ENCODE data around the gene RNF169. TPM values are rescaled to one million over a fixed set of nuclear protein-coding genes. Genes with fewer than 3 reads are reported as not detected.

Gene RNF169
- total RNA-seq, 1 experiment from 2014 or later: 28.0 TPM

GRCh38 chr11:74721479-74721835 lies 27.2 kb upstream of the RNF169 start:
- BruUV-seq (replicated peaks): no TSS peak
- TF ChIP-seq CTCF (IDR thresholded peaks at IDR 0.05; ENCODE audit: insufficient read depth in 1 of 2, low read depth in 1 of 2, low read length in 1 of 2, severe bottlenecking in 1 of 2, unreplicated experiment in 1 of 2): no peak
- no peaks in the 10 kb centered on the region for H3K9me3 ChIP-seq
- no peak for DNase-seq
- no peaks in the 10 kb centered on the region for H3K36me3 Mint-ChIP-seq (ENCODE audit: insufficient read depth, unreplicated experiment)
- no peak overlapping the region for H3K4me3 ChIP-seq (ENCODE audit: low read depth, low read length)
- H3K9me3 Mint-ChIP-seq (ENCODE audit: unreplicated experiment): no peaks in the 10 kb centered on the region
- H3K4me1 Mint-ChIP-seq (ENCODE audit: low read depth, unreplicated experiment): peaks cover 13% of the 10 kb centered on the region
- 0 out of 2 replicates have a peak, but pooled peaks cover 7% of the 10 kb centered on the region for H3K4me1 ChIP-seq
- no peak overlapping the region for H3K4me3 Mint-ChIP-seq (ENCODE audit: unreplicated experiment)
- no peaks in the 10 kb centered on the region for H3K27me3 Mint-ChIP-seq (ENCODE audit: insufficient read depth, unreplicated experiment)
- H3K36me3 ChIP-seq (ENCODE audit: control insufficient read depth, insufficient read depth, low read length): 0 out of 2 replicates have a peak, but pooled peaks cover 2% of the 10 kb centered on the region
- ChIA-PET CTCF (interaction anchor here (2.6 kb wide), 1 partner anchor 19 kb away, joined by 13 read pairs; no protein-coding TSS in a partner anchor), POLR2A (no interaction called here)
- no peaks in the 10 kb centered on the region for H3K27me3 ChIP-seq (replicated peaks; ENCODE audit: control insufficient read depth, insufficient read depth, low read length)
- H3K27ac Mint-ChIP-seq (ENCODE audit: unreplicated experiment): no peak overlapping the region
- intact Hi-C loops (cut with micrococcal nuclease; ENCODE audit: unreplicated experiment): no loop called here

- BruUV-seq (replicated peaks): no TSS peak
- no peaks in the 10 kb centered on the region for H3K27me3 ChIP-seq (replicated peaks; ENCODE audit: control insufficient read depth, insufficient read depth, low read length)
These were observed 25.1 kb upstream of the RNF169 start for GRCh38 chr11:74723511-74723910.

GRCh38 chr11:74725701-74726100 lies 22.9 kb upstream of the RNF169 start:
- Mint-ChIP-seq H3K4me3 (ENCODE audit: unreplicated experiment) (no peak overlapping the region), H3K9me3 (ENCODE audit: unreplicated experiment) (no peaks in the 10 kb centered on the region), H3K36me3 (ENCODE audit: insufficient read depth, unreplicated experiment) (no peaks in the 10 kb centered on the region), H3K4me1 (ENCODE audit: low read depth, unreplicated experiment) (peaks cover 13% of the 10 kb centered on the region), H3K27me3 (ENCODE audit: insufficient read depth, unreplicated experiment) (peaks cover 11% of the 10 kb centered on the region), H3K27ac (ENCODE audit: unreplicated experiment) (no peak overlapping the region)
- BruUV-seq (replicated peaks): no TSS peak
- DNase-seq: no peak
- ChIA-PET CTCF (interaction anchor here (0.6 to 6.9 kb wide), 8 partner anchors 9 to 272 kb away, joined by 3 to 158 read pairs (median 4); no protein-coding TSS in a partner anchor), POLR2A (interaction anchor here (1.0 kb wide), 1 partner anchor 233 kb away, joined by 3 read pairs; no protein-coding TSS in a partner anchor)
- H3K27me3 ChIP-seq (replicated peaks; ENCODE audit: control insufficient read depth, insufficient read depth, low read length): no peaks in the 10 kb centered on the region
- H3K4me1 ChIP-seq: 0 out of 2 replicates have a peak, but pooled peaks cover 7% of the 10 kb centered on the region
- intact Hi-C loops (cut with micrococcal nuclease; ENCODE audit: unreplicated experiment): loop anchor here (1.0 kb wide), 4 partner anchors 23 to 145 kb away; no protein-coding TSS in a partner anchor
- H3K4me3 ChIP-seq (ENCODE audit: low read depth, low read length): no peak overlapping the region
- no peak for TF ChIP-seq CTCF (IDR thresholded peaks at IDR 0.05; ENCODE audit: insufficient read depth in 1 of 2, low read depth in 1 of 2, low read length in 1 of 2, severe bottlenecking in 1 of 2, unreplicated experiment in 1 of 2)
- H3K36me3 ChIP-seq (ENCODE audit: control insufficient read depth, insufficient read depth, low read length): 0 out of 2 replicates have a peak, but pooled peaks cover 2% of the 10 kb centered on the region
- H3K9me3 ChIP-seq: no peaks in the 10 kb centered on the region

More at GRCh38 chr11:74723511-74723910, 25.1 kb upstream of the RNF169 start:
- no peak overlapping the region for H3K4me3 ChIP-seq (ENCODE audit: low read depth, low read length)
- H3K4me1 ChIP-seq: 0 out of 2 replicates have a peak, but pooled peaks cover 7% of the 10 kb centered on the region
- H3K9me3 ChIP-seq: no peaks in the 10 kb centered on the region
- DNase-seq: no peak
- Mint-ChIP-seq H3K4me3 (ENCODE audit: unreplicated experiment) (no peak overlapping the region), H3K27ac (ENCODE audit: unreplicated experiment) (no peak overlapping the region), H3K4me1 (ENCODE audit: low read depth, unreplicated experiment) (peaks cover 13% of the 10 kb centered on the region), H3K36me3 (ENCODE audit: insufficient read depth, unreplicated experiment) (no peaks in the 10 kb centered on the region), H3K9me3 (ENCODE audit: unreplicated experiment) (no peaks in the 10 kb centered on the region), H3K27me3 (ENCODE audit: insufficient read depth, unreplicated experiment) (no peaks in the 10 kb centered on the region)
- intact Hi-C loops (cut with micrococcal nuclease; ENCODE audit: unreplicated experiment): no loop called here
- H3K36me3 ChIP-seq (ENCODE audit: control insufficient read depth, insufficient read depth, low read length): 0 out of 2 replicates have a peak, but pooled peaks cover 2% of the 10 kb centered on the region
- no peak for TF ChIP-seq CTCF (IDR thresholded peaks at IDR 0.05; ENCODE audit: insufficient read depth in 1 of 2, low read depth in 1 of 2, low read length in 1 of 2, severe bottlenecking in 1 of 2, unreplicated experiment in 1 of 2)
- ChIA-PET CTCF (interaction anchor here (0.6 to 6.9 kb wide), 3 partner anchors 16 to 101 kb away, joined by 3 to 158 read pairs (median 7); no protein-coding TSS in a partner anchor), POLR2A (no interaction called here)
